C4-2B (cell line): ENCODE measurements around the gene CHD1L.

ENCODE experiments used
- ZFX ChIP-seq: fragments of 450-650 bp; IDR thresholded peaks from 2 replicates; pipeline ENCODE4 v1.6.1; 2017
- TF ChIP-seq, protein P1 (sequence below): fragments of 450-650 bp; conservative IDR thresholded peaks from 2 replicates; pipeline ENCODE4 v1.5.1; 2017; ENCODE audit warnings: mild to moderate bottlenecking

GRCh38 chr1:147241934-147242448 lies 493 bp upstream of the CHD1L start:
- TF ChIP-seq, protein P1, sequence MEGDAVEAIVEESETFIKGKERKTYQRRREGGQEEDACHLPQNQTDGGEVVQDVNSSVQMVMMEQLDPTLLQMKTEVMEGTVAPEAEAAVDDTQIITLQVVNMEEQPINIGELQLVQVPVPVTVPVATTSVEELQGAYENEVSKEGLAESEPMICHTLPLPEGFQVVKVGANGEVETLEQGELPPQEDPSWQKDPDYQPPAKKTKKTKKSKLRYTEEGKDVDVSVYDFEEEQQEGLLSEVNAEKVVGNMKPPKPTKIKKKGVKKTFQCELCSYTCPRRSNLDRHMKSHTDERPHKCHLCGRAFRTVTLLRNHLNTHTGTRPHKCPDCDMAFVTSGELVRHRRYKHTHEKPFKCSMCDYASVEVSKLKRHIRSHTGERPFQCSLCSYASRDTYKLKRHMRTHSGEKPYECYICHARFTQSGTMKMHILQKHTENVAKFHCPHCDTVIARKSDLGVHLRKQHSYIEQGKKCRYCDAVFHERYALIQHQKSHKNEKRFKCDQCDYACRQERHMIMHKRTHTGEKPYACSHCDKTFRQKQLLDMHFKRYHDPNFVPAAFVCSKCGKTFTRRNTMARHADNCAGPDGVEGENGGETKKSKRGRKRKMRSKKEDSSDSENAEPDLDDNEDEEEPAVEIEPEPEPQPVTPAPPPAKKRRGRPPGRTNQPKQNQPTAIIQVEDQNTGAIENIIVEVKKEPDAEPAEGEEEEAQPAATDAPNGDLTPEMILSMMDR = no peak
- TF ChIP-seq ZFX = no peak
